ENCODE measurements around the gene VMP1. TPM values are rescaled to one million over a fixed set of nuclear protein-coding genes. Genes with fewer than 3 reads are reported as not detected.

Gene VMP1
- total RNA-seq, 1 experiment from 2014 or later = 83.1 TPM

DNA sequence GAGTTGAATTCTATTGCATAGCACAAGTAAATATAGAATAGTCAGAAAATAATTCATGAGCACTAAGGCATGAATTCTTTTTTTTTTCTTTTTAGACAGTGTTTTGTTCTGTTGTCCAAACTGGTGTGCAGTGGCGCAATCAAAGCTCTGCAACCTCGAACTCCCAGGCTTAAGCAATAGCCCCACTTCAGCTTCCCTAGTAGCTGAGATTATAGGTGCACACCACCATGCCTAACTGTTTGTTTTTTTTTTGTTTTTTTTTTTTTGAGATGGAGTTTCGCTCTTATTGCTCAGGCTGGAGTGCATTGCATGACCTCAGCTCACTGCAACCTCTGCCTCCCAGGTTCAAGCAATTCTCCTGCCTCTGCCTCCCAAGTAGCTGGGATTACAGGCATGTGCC lies 168.7 kb downstream of the VMP1 start:
- H4K91ac ChIP-seq (ENCODE audit: insufficient read length, low read depth, low read length) = no peak overlapping the region
- Mint-ChIP-seq H3K4me1 (no peaks in the 10 kb centered on the region), H3K9me3 (no peaks in the 10 kb centered on the region), H3K27me3 (ENCODE audit: low read depth) (no peaks in the 10 kb centered on the region), H3K36me3 (ENCODE audit: insufficient read depth in 1 of 3, low read depth in 3 of 3) (peaks cover 8 to 46% (median 34%) of the 10 kb centered on the region in 3 experiments; a peak in 5 of 7 replicates), H3K4me3 (no peak overlapping the region), H3K27ac (no peak overlapping the region)
- H4K8ac ChIP-seq (replicated peaks; ENCODE audit: insufficient read length, low read depth, low read length) = no peak overlapping the region
- no peaks in the 10 kb centered on the region for H4K20me1 ChIP-seq (ENCODE audit: control insufficient read depth, insufficient read depth, insufficient read length)
- H4K5ac ChIP-seq (ENCODE audit: insufficient read length, low read depth, low read length) = no peak overlapping the region
- no peak overlapping the region for H2BK20ac ChIP-seq (ENCODE audit: low read depth, low read length, poor library complexity, severe bottlenecking)
- H3K14ac ChIP-seq (ENCODE audit: insufficient read depth, low read length) = no peak overlapping the region
- no peak overlapping the region for H3K18ac ChIP-seq (ENCODE audit: insufficient read length, low read depth, low read length)
- WGBS (ENCODE audit: extremely low coverage, insufficient read length, low lambda C conversion rate) = no CpG with 5 or more reads among the region's 3 CpGs
- no peaks in the 10 kb centered on the region for H3K4me1 ChIP-seq (ENCODE audit: insufficient read depth, low read length)
- H2BK12ac ChIP-seq (ENCODE audit: insufficient read length, low read depth, low read length) = no peak overlapping the region
- no peak overlapping the region for H3K23ac ChIP-seq (ENCODE audit: insufficient read length, low read depth, low read length)
- H3K79me2 ChIP-seq (ENCODE audit: insufficient read depth, low read length) = no peaks in the 10 kb centered on the region
- H3K79me1 ChIP-seq (ENCODE audit: insufficient read depth, low read depth, low read length, poor library complexity, severe bottlenecking) = no peaks in the 10 kb centered on the region
- no peak overlapping the region for H3K4me2 ChIP-seq (ENCODE audit: insufficient read depth, insufficient read length, low read length)
- H2BK5ac ChIP-seq (ENCODE audit: insufficient read length, low read length) = no peak overlapping the region
- no peak for DNase-seq
- no peak overlapping the region for H3K27ac ChIP-seq (ENCODE audit: insufficient read length, low read depth, low read length)
- H3K23me2 ChIP-seq (ENCODE audit: insufficient read length, low read depth, low read length, poor library complexity, severe bottlenecking) = no peaks in the 10 kb centered on the region
- H2BK15ac ChIP-seq (ENCODE audit: low read depth, low read length) = no peak overlapping the region
- no peak overlapping the region for H3K9ac ChIP-seq (ENCODE audit: extremely low read depth, insufficient read length, low read length)
- H2AFZ ChIP-seq (ENCODE audit: low read length) = no peak overlapping the region
- H2AK5ac ChIP-seq (ENCODE audit: insufficient read length, low read length) = no peak overlapping the region
- no peaks in the 10 kb centered on the region for H3K27me3 ChIP-seq (ENCODE audit: insufficient read depth, low read length)
- H3T11ph ChIP-seq (ENCODE audit: low read length) = no peak overlapping the region
- no peak overlapping the region for H3K56ac ChIP-seq (ENCODE audit: insufficient read length, low read depth, low read length)
- H2BK120ac ChIP-seq (ENCODE audit: low read depth, low read length, poor library complexity, severe bottlenecking) = no peak overlapping the region
- TF ChIP-seq, protein P1, sequence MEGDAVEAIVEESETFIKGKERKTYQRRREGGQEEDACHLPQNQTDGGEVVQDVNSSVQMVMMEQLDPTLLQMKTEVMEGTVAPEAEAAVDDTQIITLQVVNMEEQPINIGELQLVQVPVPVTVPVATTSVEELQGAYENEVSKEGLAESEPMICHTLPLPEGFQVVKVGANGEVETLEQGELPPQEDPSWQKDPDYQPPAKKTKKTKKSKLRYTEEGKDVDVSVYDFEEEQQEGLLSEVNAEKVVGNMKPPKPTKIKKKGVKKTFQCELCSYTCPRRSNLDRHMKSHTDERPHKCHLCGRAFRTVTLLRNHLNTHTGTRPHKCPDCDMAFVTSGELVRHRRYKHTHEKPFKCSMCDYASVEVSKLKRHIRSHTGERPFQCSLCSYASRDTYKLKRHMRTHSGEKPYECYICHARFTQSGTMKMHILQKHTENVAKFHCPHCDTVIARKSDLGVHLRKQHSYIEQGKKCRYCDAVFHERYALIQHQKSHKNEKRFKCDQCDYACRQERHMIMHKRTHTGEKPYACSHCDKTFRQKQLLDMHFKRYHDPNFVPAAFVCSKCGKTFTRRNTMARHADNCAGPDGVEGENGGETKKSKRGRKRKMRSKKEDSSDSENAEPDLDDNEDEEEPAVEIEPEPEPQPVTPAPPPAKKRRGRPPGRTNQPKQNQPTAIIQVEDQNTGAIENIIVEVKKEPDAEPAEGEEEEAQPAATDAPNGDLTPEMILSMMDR (conservative IDR thresholded peaks at IDR 0.05) = no peak
- H3K9me3 ChIP-seq (ENCODE audit: control insufficient read depth, low read depth, low read length) = no peaks in the 10 kb centered on the region
- no peak overlapping the region for H3K4ac ChIP-seq (ENCODE audit: low read depth, low read length)

Measured in H9 (cell line).